Measurements from ENCODE around the gene STX5.
"Not testable (repeated sequence)": the region's sequence is repeated elsewhere in the genome, so short reads cannot be mapped to it uniquely, and the experiment has no call there.

STX5 gene, protein sequence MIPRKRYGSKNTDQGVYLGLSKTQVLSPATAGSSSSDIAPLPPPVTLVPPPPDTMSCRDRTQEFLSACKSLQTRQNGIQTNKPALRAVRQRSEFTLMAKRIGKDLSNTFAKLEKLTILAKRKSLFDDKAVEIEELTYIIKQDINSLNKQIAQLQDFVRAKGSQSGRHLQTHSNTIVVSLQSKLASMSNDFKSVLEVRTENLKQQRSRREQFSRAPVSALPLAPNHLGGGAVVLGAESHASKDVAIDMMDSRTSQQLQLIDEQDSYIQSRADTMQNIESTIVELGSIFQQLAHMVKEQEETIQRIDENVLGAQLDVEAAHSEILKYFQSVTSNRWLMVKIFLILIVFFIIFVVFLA

GRCh38 chr11:62831520-62832335, at the start of gene STX5:
Gene STX5, minus strand, starts transcription at chr11:62832051. Its CDS starts 808 bp downstream, at chr11:62831243.
- peak; percentile 98 for DNase-seq (ENCODE audit: low read depth)

DNA sequence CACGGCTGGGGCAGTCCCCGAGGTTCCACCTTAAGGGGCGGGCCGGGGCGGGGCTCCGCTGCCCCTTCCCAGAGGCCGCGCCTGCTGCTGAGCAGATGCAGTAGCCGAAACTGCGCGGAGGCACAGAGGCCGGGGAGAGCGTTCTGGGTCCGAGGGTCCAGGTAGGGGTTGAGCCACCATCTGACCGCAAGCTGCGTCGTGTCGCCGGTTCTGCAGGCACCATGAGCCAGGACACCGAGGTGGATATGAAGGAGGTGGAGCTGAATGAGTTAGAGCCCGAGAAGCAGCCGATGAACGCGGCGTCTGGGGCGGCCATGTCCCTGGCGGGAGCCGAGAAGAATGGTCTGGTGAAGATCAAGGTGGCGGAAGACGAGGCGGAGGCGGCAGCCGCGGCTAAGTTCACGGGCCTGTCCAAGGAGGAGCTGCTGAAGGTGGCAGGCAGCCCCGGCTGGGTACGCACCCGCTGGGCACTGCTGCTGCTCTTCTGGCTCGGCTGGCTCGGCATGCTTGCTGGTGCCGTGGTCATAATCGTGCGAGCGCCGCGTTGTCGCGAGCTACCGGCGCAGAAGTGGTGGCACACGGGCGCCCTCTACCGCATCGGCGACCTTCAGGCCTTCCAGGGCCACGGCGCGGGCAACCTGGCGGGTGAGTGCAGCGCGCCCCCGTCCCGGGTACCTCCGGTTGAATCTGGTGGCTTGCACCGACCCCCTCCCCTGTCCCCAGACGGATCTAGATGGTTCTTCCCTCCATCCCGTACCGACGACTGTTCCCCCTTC, 49.1 kb upstream of the STX5 start, which contains the start of gene SLC3A2:
Gene SLC3A2, plus strand, starts transcription at position 94 of the 776 bp plus-strand sequence. Its CDS starts 128 bp downstream, at position 222.
- DNase-seq (ENCODE audit: low read depth) = peak; percentile 87

DNA sequence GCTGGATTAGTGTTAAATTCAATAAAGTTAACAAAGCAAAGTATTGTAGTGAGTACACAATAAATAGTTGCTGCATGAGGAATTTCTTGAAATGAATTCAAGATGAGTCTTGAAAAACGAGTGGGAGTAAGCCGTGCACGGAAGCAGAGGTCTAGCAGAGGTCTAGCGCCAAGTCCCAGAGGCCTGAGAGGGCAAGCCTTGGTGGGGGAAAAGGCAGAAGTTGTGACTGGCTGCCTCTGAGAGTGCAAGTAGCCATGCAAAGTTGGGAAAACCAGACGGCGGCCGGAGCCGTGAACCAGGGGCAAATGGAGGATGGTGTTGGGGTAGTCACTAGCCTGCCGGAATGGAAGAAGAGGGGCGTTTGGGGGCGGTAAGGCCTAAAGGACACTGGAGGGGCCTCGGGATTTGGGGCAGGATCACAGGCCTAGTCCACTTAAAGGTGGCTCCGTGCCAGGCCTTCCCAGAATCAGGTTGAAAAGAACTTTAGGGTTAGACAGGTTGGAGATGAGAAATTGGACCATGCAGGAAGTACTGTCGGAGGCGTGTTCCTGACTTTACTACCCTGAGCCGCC, 48.5 kb upstream of the STX5 start:
- DNase-seq (ENCODE audit: low read depth) = peak; percentile 85

- DNase-seq (ENCODE audit: low read depth) = peak; percentile 77
These were observed 47.6 kb upstream of the STX5 start for GRCh38 chr11:62879235-62879978.

DNA sequence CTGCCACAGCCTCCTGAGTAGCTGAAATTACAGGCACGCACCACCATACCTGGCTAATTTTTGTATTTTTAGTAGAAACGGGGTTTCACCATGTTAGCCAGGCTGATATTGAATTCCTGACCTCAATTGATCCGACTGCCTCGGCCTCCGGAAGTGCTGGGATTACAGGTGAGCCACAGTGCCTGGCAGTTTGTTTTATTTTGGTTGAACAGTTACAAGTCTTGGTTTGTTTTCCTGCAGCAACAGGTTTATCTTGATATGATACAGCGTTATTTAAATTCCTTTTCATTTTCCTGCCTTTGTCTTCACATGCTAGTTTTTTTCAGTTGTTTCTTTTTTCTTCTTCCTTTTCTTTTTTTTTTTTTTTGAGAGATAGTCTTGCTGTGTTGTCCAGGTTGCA, 44.9 kb upstream of the STX5 start:
- DNase-seq (ENCODE audit: low read depth) = no peak

DNA sequence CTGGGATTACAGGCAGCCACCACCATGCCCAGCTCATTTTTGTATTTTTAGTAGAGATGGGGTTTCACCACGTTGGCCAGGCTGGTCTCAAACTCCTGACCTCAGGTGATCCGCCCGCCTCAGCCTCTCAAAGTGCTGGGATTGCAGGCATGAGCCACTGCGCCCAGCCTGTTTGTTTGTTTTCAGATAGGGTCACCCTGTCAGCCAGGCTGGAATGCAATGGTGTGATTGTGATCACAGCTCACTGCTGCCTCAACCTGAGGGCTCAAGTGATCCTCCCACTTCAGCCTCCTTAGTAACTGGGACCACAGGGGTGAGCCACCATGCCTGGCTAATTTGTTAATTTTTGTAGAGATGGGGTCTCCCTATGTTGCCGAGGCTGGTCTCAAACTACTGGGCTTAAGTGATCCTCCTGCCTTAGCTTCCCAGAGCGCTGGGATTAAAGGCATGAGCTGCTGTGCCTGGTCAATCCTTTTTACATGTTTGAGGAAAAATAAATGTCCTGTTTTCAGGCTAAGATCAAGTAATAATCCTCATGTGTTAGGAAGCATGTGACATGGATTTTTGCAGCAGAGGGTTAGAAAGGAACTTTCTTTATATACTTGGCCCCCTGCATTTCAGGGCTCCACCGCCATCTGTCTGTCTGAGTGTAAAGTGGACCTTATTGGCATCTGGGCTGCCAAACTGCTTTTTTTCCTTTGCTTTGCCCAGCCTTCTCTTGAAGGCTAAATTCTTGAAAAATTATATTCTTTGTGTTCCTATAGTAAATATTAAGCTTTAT, 44.0 kb upstream of the STX5 start:
- no peak for DNase-seq (ENCODE audit: low read depth)

- DNase-seq (ENCODE audit: low read depth) = no peak
These were observed 43.0 kb upstream of the STX5 start for GRCh38 chr11:62874851-62875250.

DNA sequence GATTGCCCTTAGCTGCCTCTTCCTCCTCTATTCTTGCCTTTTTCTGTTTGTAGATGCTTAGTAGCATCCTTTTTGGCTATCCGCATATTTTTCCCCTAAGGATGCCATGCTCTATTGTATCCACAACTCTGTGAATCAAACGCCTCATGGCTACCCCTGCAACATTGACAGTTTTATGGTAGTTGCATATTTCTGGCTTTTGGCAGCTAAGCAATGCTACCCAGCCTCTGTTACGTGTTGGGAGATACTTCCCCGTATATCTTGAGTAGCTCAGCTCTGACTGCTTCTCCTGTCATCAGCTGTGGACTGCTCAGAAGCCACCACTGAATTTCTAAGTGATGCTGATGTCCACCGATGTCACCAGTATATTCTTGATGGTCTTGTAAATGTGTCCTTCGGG, 33.8 kb upstream of the STX5 start:
- DNase-seq (ENCODE audit: low read depth) = no peak

GRCh38 chr11:62863687-62864335, 32.0 kb upstream of the STX5 start:
- DNase-seq (ENCODE audit: low read depth) = no peak

DNA sequence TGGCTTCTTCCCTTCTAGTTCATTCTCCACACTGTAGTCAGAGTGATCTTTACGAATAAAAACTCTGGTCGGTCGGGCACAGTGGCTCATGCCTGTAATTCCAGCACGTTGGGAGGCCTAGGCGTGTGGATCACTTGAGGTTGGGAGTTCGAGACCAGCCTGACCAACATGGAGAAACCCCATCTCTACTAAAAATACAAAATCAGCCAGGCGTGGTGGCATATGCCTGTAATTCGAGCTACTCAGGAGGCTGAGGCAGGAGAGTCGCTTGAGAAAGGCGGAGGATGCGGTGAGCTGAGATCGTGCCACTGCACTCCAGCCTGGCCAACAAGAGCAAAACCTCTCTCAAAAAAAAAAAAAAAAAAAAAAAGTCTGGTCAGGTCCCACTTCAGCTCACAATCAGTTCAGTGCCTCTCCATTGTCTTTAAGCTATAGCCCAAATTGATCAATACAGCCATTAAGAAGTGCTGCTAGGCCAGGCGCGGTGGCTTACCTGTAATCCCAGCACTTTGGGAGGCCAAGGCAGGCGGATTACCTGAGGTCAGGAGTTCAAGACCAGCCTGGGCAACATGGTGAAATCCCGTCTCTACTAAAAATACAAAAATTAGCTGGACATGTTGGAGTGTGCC, 29.8 kb upstream of the STX5 start:
- DNase-seq (ENCODE audit: low read depth) = not testable (repeated sequence)

DNA sequence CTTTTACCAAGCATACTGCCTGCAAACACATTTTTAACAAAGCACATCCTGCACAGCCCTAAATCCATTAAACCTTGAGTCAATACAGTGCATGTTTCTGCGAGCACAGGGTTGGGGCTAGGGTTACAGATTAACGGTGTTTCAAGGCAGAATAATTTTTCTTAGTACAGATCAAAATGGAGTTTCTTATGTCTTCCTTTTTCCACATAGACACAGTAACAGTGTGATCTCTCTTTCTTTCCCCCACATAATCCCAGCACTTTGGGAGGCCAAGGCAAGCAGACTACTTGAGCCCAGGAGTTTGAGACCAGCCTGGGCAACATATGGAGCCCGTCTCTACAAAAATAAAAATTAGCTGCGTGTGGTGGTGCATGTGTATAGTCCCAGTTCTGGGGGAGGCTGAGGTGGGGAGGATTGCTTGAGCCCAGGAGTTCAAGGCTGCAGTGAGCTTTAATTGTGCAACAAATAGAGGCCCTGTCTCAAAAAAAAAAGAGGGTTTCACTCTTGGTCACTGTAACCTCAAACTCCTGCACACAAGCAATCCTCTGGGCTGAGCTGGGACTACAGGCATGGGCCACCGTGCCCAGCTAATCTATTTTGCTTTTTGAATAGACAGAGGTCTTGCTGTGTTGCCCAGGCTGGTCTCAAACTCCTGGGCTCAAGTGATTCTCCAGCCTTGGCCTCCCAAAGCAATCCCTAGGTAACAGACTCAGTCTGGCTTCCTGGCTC, 29.1 kb upstream of the STX5 start:
- DNase-seq (ENCODE audit: low read depth) = no peak

- DNase-seq (ENCODE audit: low read depth) = not testable (repeated sequence)
These were observed 27.4 kb upstream of the STX5 start for GRCh38 chr11:62859281-62859703.

- DNase-seq (ENCODE audit: low read depth) = no peak
These were observed 26.4 kb upstream of the STX5 start for GRCh38 chr11:62858201-62858600.

- no peak for DNase-seq (ENCODE audit: low read depth)
These were observed 25.7 kb upstream of the STX5 start for GRCh38 chr11:62857541-62857982.

- no peak for DNase-seq (ENCODE audit: low read depth)
These were observed 24.6 kb upstream of the STX5 start for GRCh38 chr11:62856333-62856895.

- peak; percentile 96 for DNase-seq (ENCODE audit: low read depth)
These were observed 23.9 kb upstream of the STX5 start for GRCh38 chr11:62855571-62856332.

DNA sequence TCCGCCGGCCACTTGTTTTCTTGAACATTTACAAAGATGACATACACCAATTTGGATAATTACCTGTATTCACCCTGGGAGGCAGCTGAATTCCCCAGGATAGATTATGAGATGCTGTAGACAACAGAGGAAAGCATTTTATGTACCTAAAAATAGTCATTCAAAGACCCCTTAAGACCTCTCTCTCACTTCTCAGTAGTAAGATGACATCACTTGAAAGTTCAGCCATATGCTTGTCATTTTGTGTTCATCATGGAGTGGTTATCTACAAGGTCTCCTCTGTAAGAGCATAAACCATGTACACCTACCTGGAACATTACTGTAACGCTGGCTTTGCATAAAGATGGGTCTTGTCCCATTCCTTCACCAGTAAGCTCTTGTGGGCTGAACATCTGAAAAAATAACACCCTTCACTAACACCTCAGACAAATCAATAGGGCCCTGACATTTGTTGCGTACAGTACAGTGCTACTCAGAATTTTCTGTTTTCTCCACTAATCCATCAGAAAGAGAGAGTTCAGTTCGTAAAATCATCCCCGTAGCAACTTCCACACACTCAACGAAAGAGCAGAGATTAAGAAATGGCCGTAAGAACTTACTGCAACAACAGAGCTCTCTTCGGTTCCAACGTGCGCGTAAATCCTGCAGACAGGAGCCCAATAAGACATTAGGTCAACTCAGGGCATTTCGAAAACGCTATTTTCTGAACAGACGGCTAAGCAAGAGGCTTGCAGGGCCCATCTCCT, 23.1 kb upstream of the STX5 start:
- no peak for DNase-seq (ENCODE audit: low read depth)
